Measurements from ENCODE around the gene SERINC3.

The SERINC3 gene

GRCh38 chr20:44461142-44461802, 60.6 kb downstream of the SERINC3 start:
- DNase-seq, result no peak

- DNase-seq, result no peak
Observed at GRCh38 chr20:44460795-44461141, 61.1 kb downstream of the SERINC3 start.

DNA sequence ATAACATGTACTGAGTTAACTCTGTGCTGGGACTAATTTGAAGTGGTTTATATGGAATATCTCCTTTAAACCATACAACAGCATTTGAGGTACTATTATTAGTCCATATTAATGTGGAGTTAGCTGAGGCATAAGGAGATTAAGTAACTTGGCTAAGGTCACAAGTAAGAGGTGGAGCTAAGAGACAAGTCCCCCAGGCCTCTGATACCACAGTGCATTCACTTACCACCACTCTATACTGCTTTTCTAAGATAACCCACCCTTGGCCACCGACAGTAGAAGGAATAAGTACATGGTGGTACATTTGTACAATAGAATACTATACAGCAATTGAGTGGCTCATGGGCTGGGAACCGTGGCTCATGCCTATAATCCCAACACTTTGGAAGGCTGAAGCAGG, 62.6 kb downstream of the SERINC3 start:
- no peak for DNase-seq

DNA sequence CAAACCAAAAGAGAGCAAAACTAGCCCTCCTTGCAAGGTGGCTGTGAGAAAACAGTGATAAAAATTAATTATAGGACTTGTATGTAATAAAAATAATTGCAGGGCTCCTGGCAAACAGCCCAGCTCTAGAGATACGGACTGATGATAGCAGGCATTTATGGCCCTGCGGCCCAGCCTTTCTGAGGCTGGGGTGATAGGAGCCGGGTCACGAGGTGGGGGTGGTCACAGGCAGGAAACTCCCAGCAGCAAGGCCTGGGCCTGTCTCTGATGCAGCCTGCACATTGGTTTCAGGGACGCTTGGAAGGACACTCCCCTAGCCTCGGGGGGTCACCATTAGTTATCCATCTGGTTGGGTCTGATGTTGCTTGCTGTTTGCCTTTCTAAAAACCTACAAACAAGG, 64.9 kb downstream of the SERINC3 start:
- DNase-seq, result no peak

DNA sequence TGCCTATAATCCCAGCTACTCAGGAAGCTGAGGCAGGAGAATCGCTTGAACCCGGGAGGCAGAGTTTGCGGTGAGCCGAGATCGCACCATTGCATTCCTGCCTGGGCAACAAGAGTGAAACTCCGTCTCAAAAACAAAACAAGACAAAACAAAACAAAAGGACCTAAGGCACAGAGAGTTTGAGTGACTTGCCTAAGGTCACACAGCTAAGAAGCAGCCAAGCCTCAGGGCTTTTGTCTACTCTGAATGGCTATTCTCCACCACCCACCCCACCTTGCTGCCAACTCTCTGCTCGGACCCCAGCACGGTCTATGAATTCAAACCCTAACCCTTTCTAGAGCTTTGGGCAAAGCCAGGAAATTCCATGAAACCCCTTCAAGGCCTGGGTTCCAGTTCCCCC, 65.3 kb downstream of the SERINC3 start:
- DNase-seq, result no peak

DNA sequence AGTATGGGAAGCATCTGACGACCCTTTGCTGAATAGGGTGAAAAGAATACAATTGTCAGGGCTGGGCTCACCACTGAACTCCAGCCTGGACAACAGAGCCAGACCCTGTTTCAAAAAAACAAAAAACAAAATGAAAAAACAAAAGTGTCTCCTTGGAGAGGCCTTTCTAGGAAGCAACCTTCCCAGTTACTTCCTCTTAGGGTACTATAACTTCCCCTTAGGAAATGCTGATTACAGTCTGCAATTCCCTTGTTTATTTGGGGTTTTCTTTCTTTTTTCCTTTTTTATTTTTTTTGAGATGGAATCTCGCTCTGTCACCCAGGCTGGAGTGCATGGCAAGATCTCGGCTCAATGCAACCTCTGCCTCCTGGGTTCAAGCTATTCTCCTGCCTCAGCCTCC, 66.7 kb downstream of the SERINC3 start:
- no peak for DNase-seq

DNA sequence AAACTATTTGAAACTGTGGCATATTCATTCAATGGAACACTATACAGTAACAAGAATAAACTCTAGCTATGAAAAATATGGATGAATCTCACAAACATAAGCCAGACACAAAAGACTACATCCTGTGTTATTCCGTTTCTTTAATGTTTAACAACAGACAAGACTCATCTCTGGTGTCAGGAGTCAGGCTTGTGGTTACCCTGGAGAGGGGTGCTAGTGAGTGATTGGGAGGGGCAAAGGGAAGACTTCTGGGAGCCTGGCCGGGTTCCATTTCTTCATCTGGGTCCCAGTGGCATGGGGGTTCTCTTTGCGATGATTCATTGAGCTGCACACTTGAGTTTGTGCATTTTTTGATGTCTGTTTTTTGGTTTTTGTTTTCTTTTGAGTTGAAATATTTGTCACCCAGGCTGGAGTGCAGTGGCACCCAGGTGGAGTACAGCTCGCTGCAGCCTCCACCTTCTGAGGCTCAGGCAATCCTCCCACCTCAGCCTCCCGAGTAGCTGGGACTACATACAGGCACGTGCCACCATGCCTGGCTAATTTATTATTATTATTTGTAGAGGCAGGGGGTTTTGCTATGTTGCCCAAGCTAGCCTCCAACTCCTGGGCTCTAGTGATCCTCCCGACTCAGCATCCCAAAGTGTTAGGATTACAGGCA, 67.4 kb downstream of the SERINC3 start:
- no peak for DNase-seq

- DNase-seq, result no peak
Observed at GRCh38 chr20:44450903-44451450, 70.9 kb downstream of the SERINC3 start.

DNA sequence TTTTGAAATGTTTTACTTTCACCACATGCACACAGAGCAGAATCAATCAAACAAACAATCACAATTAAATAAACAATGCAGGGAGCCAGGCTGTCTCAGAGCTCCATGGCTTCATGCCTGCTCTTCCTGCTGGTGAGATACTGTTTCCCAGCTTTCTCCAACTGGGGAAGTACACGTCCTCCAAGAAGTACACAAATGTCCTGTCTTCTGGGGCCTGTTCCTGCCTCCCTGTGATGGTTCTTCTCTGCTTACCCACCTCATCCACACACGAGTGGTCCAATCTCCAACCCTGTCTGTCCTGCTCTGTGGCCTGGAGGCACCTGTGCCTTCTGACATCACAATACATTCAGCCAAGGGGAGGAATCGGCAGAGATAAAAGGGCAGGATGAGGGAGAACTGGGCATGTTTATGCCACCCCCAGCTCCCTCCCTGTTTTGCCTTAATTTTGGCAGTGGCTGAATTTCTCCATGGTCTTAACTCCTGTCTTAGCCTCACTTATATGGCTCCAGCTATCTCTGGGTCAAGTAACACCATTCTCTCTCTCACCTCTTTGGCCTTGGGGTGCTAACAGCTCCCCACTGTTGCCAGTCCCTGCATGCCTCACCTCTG, 71.5 kb downstream of the SERINC3 start:
- DNase-seq, result no peak

DNA sequence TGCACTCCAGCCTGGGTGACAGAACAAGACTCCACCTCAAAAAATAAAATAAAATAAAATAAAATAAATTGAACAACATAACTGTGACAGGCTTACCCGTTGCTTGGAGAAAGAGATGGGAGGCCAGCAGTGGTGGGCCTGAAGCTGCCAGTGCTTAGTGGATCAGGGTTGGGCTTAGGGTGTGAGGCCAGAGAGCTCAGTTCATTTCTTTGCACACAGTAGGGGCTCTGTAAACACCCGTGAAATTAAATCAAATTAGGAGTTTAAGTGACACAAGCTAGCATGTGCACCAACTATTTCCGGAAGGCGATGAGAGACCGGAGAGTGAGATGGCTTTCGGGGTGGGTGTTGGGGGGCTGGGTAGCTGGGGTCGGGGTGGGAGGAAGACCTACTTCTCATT, 72.0 kb downstream of the SERINC3 start:
- no peak for DNase-seq

GRCh38 chr20:44448753-44449546, 72.9 kb downstream of the SERINC3 start:
- no peak for DNase-seq

DNA sequence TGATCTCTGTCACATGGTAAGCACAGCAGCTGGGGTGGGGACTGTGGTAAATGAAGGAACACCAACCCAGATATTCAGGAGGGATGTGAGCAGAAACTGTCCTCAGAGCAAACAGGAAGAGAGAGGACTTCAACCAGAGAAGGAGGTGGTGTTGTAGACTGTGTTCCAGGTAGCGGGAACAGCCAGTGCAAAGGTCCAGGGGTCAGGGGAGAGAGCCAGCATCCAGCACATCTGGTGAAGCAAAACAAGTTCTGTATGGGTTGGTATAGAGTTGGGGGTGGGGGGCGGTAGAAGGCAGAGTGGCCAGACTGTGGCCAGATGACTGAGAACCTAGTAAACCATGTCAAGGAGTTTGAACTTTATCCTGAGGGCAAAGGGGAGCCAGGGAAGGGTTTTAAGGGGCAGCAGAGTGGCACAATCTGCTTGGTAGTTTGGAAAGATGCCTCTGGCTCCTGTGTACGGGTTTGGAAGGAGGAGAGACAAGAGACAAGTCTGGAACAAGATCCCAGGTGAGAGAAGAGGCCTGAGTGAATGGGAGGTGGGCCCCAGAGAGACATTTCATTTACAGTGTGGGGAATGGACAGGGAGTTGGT, 73.9 kb downstream of the SERINC3 start:
- DNase-seq, result no peak

Measured in effector CD4-positive, alpha-beta T cell (primary cell).